ENCODE data around the gene PHF21B. TPM values are rescaled to one million over a fixed set of nuclear protein-coding genes. Genes with fewer than 3 reads are reported as not detected.
"Not testable (repeated sequence)": the region's sequence is repeated elsewhere in the genome, so short reads cannot be mapped to it uniquely, and the experiment has no call there.

PHF21B gene
- total RNA-seq, 1 experiment from 2014 or later: not detected

- no peak for DNase-seq (ENCODE audit: low spot score)
Observed at GRCh38 chr22:44876921-44877320, 132.9 kb downstream of the PHF21B start.

GRCh38 chr22:44871782-44872181 lies 138.0 kb downstream of the PHF21B start:
- DNase-seq (ENCODE audit: low spot score): no peak

- peak; percentile 72 for DNase-seq (ENCODE audit: low spot score)
Observed at GRCh38 chr22:44870021-44870420, 139.8 kb downstream of the PHF21B start.

- DNase-seq (ENCODE audit: low spot score): peak; percentile 11
Observed at GRCh38 chr22:44869196-44869595, 140.6 kb downstream of the PHF21B start.

GRCh38 chr22:44865193-44866057 lies 144.4 kb downstream of the PHF21B start:
- DNase-seq (ENCODE audit: low spot score): no peak

GRCh38 chr22:44862981-44863860 lies 146.6 kb downstream of the PHF21B start:
- no peak for DNase-seq (ENCODE audit: low spot score)

GRCh38 chr22:44862281-44862680 lies 147.5 kb downstream of the PHF21B start:
- no peak for DNase-seq (ENCODE audit: low spot score)

GRCh38 chr22:44861245-44861644 lies 148.6 kb downstream of the PHF21B start:
- no peak for DNase-seq (ENCODE audit: low spot score)

- DNase-seq (ENCODE audit: low spot score): no peak
Observed at GRCh38 chr22:44860311-44860710, 149.5 kb downstream of the PHF21B start.

GRCh38 chr22:44859641-44860040 lies 150.2 kb downstream of the PHF21B start:
- DNase-seq (ENCODE audit: low spot score): no peak

- DNase-seq (ENCODE audit: low spot score): not testable (repeated sequence)
Observed at GRCh38 chr22:44858819-44859218, 151.0 kb downstream of the PHF21B start.

- DNase-seq (ENCODE audit: low spot score): no peak
Observed at GRCh38 chr22:44855855-44856254, 153.9 kb downstream of the PHF21B start.

- DNase-seq (ENCODE audit: low spot score): not testable (repeated sequence)
Observed at GRCh38 chr22:44854641-44855040, 155.2 kb downstream of the PHF21B start.

- DNase-seq (ENCODE audit: low spot score): no peak
Observed at GRCh38 chr22:44850946-44851345, 158.9 kb downstream of the PHF21B start.

- DNase-seq (ENCODE audit: low spot score): no peak
Observed at GRCh38 chr22:44848791-44849420, 160.9 kb downstream of the PHF21B start.

- no peak for DNase-seq (ENCODE audit: low spot score)
Observed at GRCh38 chr22:44848296-44848741, 161.5 kb downstream of the PHF21B start.

GRCh38 chr22:44847892-44848291 lies 161.9 kb downstream of the PHF21B start:
- no peak for DNase-seq (ENCODE audit: low spot score)

GRCh38 chr22:44847380-44847779 lies 162.4 kb downstream of the PHF21B start:
- no peak for DNase-seq (ENCODE audit: low spot score)

- no peak for DNase-seq (ENCODE audit: low spot score)
Observed at GRCh38 chr22:44846726-44847275, 163.0 kb downstream of the PHF21B start.

- DNase-seq (ENCODE audit: low spot score): no peak
Observed at GRCh38 chr22:44845796-44846720, 163.7 kb downstream of the PHF21B start.

- no peak for DNase-seq (ENCODE audit: low spot score)
Observed at GRCh38 chr22:44845191-44845590, 164.6 kb downstream of the PHF21B start.

Data from A172 (cell line).